GM21390 (cell line): Measurements from ENCODE around the gene PCSK6.
"Not testable (repeated sequence)": the region's sequence is repeated elsewhere in the genome, so short reads cannot be mapped to it uniquely, and the experiment has no call there.

Source experiments
- ATAC-seq: cut with Tn5 transposase; IDR thresholded peaks from one replicate; pipeline ENCODE4 v1.9.1; 2021; ENCODE audit not compliant: unreplicated experiment

Gene PCSK6

DNA sequence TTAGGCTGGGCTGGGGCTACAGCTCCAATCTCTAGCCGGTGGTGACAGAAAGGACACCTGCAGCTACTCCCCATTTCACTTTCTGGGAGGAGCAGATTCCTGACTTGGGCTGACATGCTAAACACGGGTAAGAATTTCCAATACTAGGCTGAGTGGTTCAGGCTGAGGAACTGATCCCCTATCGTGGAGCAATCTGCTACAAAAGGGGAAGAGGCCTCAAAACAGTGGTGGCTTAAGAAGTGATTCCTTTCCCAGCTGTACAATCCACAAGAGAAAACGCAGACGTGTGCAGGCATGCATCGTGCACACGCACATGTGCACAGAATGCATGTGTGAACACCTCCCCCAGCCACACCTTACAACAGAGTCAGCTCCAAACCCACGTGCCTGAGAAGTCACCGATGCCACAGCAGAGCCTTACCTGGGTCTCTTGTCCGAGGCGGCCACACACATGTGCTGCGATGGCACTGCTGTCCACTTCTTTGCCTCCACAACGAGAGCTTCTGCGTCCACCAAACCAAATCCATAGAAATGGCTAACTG lies 107.8 kb downstream of the PCSK6 start:
- ATAC-seq = no peak

DNA sequence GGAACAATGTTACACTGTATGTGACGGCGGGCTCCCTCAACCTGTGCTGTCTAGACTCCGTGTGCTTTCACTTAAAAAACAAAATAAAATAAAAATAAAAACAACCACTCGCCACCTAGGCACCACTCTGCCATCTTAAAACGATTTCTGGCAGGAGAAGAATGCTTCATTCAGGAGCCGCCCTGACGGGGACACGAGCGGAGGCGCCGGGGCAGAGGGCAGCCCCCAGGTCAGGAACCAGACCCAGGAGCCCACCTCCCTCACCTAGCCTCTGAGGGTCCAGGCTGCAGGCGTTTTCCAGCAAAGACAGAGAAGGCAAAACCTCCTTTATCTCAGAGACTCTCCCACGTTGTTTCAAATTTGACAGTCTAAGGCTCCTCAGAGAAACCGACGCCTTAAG lies 109.4 kb downstream of the PCSK6 start:
- no peak for ATAC-seq

DNA sequence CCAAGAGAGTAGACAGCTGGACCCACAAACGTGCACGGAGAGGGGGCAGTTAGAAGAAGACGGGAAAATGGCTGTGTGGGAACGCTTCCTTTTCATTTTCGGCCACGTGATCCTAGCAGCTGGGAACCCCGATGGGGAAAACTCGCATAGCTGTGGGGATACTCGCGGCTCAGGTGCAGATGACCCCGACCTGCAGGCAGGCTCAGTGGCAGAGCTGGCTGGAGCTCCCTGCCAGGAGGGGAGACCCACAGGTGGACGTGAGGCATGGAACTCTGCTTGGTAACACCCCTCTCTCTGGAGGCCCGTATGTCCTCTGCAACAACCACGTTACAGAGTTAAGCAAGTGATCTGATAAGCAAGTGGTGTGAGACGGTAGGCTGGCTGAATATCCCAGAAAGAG lies 109.9 kb downstream of the PCSK6 start:
- ATAC-seq = no peak

DNA sequence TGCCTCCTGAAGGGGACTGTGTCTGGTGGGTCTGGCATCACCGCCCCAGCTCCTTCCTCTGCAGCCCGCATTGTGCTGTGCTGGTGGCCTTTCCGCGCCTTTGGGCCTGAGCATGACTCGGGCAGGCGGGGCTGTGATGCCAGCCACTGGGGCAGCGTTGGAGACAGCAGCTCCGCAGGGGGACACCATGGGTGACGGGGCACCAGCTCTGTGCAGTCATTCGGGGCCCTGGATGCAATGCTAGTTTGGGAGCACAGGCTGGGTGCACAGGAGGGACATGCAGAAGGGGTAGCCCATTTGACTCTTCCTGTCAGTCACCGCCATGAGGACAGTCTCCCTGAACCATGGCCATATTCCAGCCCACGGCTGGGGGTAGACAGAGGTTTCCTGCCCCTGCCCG lies 110.6 kb downstream of the PCSK6 start:
- no peak for ATAC-seq

DNA sequence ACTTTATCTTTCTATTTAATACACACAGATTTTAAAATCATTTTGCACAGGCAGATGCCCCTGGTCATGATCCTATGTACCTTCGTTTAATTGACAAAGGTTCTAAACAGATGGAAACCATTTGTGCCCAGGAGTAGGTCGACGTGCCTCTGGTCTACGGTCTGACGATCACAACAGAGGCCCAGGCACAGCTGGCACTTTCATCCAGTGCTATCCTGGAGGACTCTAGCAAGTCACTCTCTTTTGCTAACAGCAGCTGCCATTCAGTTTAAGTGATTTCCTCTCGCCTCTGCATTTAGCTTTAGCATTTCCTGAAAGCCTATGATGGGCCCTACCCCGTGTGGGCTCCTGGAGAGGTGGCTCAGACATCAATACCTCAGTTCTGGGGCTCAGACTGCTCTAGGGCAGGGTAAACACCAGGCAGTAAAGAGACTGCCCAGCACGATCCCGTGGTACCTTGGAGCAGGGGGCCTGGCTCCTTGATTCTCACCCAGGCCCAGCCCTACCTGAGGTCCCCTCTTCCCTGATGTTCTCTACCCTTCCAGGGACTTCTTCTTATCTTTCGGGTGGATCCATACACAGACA lies 111.2 kb downstream of the PCSK6 start:
- ATAC-seq = no peak

DNA sequence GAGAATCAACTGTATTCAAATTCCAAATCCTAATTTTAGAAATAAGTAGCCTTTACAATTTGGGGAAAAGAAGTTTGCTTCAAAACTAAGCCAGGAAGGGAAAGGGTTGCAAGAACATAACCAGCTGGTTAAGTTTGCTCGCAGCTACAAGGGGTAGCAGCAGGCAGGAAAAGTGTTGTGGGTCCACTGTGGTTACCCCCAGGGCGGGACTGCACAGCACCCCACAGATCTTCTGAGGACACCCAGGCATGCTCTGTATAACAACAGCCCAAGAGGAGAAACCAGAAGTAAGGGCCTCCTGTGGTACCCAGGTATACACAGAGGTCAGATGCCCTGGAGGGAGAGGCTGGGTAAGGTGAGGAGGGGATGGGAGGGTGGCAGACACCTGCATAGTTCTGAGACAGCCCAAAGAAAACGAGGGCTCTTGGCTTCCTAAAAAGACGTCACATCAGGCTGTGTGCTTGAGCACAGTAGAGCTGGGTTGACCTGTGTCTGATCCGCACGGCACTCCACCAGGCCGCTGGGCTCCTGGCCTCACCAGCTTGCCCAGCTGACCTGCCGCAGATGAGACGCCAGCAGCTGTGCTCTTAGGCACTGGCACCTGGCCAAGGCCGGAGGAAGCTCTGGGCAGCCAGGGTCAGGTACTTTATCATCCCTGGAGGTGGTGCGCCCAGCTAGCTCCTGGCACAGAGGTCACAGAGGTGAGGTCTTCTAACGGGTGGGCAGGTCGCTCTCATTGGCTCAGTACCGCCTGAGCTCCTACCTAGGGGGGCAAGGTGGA lies 112.7 kb downstream of the PCSK6 start:
- no peak for ATAC-seq

DNA sequence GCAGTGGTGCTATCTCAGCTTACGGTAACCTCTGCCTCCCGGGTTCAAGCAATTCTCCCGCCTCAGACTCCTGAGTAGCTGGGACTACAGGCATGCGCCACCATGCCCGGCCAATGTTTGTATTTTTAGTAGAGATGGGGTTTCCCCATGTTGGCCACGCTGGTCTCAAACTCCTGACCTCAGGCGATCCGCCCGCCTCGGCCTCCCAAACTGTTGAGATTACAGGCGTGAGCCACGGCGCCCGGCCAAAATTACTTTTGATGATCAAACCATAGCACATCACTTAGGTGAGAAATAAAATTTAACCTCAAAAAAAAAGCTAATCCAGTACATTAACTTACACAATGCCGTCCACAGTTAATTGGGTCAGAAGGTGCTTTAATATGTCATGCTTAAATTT lies 114.5 kb downstream of the PCSK6 start:
- ATAC-seq = not testable (repeated sequence)

DNA sequence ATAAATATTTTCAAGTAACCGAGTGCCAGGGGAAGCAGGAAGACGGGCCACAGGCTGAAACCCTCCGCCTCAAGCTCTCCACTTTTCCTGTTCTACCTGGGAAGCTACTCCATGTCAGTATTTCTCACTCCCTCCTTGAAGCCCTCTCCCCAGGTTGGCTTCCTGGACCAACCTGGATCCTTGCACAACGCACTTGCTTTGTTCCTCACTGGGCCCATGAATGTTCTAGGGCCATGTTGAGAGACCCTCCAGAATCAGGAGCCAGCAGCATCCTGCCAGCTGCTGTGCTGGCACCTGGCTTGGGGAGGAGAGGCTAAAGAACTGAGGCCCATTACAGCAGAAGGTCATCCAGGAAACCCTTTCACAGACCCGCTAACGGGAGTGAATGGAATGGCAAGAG lies 115.2 kb downstream of the PCSK6 start:
- ATAC-seq = no peak

DNA sequence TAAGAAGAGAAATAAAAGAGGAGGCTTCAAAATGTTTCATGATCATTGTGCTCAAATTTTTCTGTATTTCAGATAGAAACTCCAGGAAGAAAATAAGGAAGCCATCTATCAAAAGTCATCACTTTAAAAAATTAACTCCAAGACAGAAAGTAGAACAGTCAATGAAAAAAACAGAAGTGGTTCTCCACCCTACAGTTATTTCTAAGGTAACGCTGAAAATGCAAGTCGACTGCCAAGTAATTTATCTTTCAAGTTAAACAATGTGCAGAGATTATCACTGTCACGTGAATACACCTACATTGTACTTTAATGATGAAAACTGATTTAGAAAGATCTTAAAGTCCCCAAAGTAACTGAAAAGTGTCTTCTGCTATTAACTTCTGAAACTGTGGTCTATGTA lies 115.9 kb downstream of the PCSK6 start:
- ATAC-seq = no peak

DNA sequence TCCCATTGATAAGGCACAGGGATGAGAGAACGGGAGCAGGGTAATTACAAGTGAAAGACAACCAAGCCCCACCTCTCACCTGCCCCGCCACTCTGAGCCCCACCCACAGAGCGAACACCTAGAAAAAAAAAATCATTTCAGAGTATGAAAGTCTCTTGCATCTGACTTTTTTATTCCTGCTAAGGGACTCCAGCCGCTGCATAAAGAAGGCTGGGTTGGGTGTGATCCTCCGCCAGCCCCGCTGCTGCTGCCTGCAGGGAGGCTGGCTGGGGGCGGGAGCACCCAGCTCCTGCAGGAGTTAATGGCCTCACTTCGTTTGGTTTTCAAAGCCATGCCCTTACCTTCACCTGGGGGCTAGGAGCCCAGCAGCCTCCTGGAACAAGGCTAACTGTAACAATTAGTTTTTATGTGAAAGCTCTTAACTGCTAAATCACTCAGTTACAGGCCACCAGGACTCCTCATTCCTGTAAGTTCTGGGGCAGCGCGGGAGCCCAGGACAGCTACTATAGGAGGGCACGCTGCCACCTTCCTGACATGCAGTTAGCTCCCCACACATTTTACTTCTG lies 116.5 kb downstream of the PCSK6 start:
- ATAC-seq = no peak

DNA sequence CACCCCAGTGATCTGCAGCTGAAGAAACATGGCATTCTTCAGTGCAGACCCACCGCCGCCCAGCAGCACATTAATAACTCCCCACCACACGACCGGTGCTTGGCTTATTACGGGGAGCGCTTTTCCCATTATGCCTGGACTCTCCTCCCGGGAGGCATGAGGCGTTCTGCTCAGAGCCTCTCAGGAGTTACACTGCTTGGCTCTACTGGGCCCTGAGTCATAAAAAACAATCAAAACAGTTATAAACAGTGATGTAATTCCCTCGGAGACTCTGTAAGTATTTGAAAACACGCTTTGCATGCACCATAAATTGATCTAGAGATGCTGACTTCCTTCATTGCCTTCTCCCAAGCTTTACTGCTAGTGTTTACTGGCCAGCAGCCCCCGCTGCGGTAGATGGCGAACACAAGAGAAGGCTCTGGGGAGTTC lies 117.3 kb downstream of the PCSK6 start:
- no peak for ATAC-seq

DNA sequence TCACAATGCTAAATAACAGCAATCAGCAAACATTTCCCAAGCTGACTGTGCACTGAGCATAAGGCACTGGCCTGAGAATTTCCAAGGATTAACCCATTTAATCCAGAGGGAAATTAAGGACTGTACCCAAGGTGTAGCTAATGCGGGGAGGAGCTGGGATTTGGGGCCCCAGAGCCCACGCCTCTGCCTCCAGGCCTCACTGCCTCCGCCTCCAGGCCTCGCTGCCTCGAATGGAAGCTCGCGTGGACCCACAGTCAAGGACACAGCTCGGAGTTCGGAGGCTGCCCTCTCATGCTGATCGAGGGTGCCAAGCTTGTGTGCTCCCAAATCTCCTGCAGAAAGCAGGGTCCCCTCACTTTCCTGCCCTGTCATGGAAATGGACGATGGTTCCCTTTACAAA lies 118.0 kb downstream of the PCSK6 start:
- ATAC-seq = no peak

DNA sequence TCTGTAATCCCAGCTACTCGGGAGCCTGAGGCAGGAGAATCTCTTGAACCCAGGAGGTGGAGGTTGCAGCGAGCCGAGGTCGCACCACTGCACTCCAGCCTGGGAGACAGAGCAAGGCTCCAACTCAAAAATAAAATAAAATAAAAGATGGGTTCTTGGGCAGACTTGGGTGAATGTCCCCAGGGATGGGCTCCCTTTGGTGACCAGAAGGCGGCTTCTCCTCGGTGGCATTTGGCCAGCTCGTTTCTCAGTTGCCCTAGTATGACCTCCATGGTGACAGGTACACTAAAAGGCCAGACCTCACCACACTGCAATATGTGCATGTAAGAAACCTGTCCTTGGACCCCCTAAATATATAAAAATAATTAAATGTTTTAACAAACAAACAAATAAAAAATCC lies 118.4 kb downstream of the PCSK6 start:
- ATAC-seq = no peak

DNA sequence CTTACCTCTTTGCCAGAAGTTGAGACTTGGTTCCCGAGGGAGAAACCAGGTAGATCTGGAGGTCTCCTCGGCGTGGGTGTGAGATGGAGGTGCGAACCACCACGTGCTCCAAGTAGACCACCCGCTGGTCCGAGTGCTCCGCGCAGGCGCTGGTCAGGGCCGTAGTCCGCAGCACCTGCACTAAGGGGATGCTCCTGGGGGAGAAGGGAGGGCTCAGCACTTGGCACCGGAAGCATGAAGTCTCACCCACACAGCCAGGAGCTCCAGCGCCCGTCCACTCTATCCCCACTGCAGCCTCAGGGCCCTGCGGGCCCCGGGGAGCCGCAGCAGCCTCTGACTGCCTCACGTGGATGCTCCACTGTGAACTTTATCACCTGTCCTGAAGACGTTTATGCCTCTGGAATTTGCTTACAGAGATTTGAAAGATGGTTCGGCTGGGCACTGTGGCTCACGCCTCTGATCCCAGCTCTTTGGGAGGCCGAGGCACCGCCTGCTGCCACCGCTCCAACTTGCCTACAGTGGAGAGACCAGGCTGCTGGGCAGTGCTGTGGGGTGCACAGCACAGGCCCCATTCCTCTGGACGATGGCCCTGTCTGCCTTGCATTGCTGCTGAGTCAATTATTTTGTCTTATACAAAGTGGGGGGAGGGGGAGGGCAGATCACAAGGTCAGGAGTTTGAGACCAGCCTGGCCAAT lies 119.0 kb downstream of the PCSK6 start:
- no peak for ATAC-seq

DNA sequence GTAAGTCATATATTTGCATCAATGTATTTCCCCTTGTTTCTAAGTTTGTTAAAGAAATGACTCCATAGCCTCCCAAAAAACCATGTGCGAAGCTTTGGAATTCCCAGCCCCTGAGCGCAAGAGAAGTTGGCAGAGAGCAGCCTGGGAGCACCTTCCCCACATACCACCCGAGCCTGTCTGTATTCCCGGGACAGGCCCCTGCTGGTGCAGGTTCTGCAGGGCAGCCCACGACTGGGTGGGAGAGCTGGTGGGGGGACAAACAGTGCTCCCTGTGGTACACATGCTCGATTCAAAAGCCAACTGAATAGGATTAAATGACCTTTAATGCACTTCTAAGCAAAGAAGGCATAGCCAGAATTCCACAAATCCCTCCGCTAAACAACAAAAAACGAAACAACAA lies 119.8 kb downstream of the PCSK6 start:
- no peak for ATAC-seq

DNA sequence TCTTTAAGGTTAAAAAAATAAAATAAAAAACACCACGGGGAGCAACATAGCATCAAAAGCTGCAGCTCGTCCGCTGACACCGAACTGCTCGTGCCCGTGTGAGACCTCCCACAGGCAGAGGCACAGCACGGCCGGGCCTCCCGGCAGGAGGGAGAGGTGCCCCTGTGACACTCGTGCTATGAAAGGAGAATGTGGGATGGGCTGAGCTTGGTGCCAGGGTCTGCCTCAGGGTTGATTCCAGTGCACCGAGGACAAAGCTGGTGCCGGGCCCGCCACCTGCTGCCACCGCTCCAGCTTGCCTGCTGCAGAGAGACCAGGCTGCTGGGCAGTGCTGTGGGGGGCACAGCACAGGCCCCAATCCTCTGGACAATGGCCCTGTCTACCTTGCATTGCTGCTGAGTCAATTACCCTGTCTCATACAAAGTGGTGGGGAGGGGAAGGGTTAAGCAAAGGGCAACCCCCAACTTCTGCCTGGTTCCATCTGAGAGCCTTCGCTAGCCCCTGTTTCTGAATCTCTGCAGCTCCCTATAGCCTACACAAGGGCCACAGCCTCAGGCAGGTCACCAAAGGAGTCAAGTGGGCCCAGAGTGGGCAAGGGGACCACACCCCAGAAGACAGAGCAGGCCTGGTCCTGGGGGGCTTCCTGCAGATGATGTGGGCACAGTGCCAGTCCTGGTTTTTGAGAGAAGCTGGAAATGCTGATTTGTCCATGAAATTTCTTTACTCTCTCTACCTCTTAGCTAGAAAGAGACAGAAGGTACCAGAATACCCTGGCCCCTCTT lies 120.5 kb downstream of the PCSK6 start:
- no peak for ATAC-seq

DNA sequence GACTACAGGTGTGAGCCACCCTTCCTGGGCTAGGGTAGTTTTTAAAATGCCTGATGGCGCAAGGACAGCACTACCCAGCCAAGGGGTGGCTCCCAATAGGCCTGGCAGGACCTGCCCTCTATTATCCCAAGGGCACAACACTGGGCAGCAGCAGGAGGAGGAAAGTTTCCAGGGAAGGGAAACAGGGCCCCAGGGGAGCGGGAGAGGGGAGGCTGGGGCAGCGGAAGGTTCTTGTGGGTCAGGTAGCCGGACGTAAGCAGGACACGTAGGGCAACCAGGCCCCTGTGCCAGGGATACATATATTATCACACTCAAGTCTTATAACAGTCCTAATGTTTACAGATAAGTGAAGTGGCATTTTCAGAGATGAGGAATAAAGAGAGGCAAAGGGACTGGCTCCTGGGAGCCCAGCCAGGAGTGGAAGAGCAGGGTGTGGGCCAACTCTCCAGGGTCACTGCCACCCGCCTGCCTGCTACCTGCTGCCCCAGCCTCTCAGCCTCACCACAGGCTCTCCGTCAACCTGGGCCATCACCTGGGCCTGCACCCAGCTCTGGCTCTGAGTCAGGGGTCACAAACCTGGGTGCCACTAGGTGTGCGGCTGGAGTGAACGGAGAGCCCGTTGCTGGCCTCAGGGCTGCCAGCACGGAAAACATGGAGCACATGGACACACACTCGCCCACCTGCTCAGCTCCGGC lies 121.3 kb downstream of the PCSK6 start:
- no peak for ATAC-seq

DNA sequence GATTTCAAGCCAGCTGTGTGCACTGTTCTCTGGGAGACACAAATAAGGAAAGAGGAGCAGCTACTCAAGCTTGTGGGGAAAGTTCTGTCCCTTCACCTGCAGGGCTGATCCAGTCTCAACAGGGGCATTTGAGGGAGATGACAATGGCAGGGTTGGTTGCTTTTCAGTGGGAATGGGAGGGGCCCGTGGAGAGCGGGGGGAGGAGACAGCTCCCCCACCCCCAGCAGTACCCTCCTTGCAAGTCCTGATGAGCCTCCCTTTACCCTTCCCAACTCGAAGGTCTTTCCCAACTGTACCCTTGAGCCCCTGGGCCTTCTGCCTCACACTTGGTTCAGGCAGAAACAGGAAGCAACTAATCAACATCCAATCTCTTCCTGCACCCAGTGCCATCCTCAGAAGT lies 122.7 kb downstream of the PCSK6 start:
- no peak for ATAC-seq

DNA sequence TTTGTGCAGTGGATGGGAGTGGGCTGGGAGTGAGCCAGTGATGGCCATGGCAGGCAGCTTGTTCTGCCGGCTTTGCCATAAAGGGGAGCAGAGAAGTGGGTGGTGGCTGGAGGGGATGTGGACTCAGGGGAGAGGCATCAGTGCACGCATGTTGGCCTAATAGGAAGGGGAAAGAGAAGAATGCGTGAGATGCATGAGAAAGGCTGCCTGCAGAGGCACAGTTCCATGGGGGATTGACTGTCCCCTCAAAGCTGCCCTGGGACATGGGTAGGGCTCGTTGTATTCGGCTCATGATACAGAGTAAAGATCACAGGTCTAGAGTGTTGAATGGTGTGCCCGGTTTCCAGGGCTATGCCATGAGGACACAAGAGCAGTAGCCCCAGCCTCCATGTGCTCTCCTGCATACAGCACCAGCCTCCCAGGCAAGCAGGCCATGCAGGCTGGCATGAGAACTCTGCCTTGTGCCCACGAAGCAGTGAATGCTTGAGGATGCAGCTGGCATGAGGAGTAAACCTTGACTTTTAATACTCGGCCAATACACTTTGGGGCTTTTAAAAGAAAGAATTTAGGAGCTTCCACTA lies 126.4 kb downstream of the PCSK6 start:
- no peak for ATAC-seq

DNA sequence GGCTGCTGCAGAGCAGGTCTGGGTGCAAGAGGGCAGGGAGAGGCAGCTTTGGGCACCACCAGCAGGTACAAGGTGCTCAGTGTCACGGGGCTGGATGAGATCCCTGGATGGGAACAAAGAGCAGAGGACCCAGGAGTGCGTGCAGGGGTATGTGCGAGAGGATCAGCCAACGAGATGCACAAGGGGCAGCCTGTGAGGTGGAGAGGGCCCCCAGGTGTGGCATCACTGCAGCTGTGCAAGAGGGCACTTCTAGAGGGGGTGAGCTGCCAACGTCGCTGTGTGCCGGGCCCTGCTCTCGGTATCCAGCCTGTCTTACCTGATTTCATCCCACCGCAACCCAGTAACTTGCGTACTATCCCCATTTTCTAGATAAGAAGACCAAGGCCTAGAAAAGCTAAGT lies 127.1 kb downstream of the PCSK6 start:
- no peak for ATAC-seq
